Left ventricle myocardium inferior (tissue), 1 donor: ENCODE data around the gene EXOC4. TPM values are rescaled to one million over a fixed set of nuclear protein-coding genes. Genes with fewer than 3 reads are reported as not detected.

ENCODE experiments used
- DNase-seq: peaks from one replicate; pipeline ENCODE4 v3.0.0-alpha.2; 2020
- H3K27ac ChIP-seq: fragments of 200-600 bp; replicated peaks from 2 replicates; pipeline ENCODE4 v1.8.0; 2021
- H3K27me3 ChIP-seq: fragments of 200-600 bp; 2 replicates; pipeline ENCODE4 v1.8.0; 2021; ENCODE audit warnings: low read depth
- H3K36me3 ChIP-seq: fragments of 200-600 bp; 2 replicates; pipeline ENCODE4 v1.8.0; 2021
- H3K4me1 ChIP-seq: fragments of 200-600 bp; 2 replicates; pipeline ENCODE4 v1.8.0; 2021
- H3K4me3 ChIP-seq: fragments of 200-600 bp; 2 replicates; pipeline ENCODE4 v1.8.0; 2021; ENCODE audit warnings: mild to moderate bottlenecking, moderate library complexity
- H3K9me3 ChIP-seq: fragments of 200-600 bp; replicated peaks from 2 replicates; pipeline ENCODE4 v1.8.0; 2021
- intact Hi-C: fragments of 100-400 bp; cut with micrococcal nuclease; formaldehyde crosslinking; loops from one replicate; pipeline ENCODE4 v1.11.0; 2022
- total RNA-seq: library from RNA; stranded (reverse); fragmentation: NEBNext Ultra II Directional; extraction: Animal tissue kit (Norgen Biotek cat#: 25700); gene quantifications from one replicate; pipeline ENCODE4 v1.2.1, GENCODE V29; 2021
- TF ChIP-seq, protein P1 (sequence below): fragments of 200-600 bp; IDR thresholded peaks from 2 replicates; pipeline ENCODE4 v1.8.0; 2021; ENCODE audit warnings: antibody characterized with exemption, mild to moderate bottlenecking, borderline replicate concordance
- donor health status: DM: no; HTN: yes; CAD: no; lungs with severe emphysema.

The EXOC4 gene
- total RNA-seq, 1 donor from 2014 or later: 33.8 TPM

- H3K4me1 ChIP-seq: peaks cover 7% of the 10 kb centered on the region
- H3K36me3 ChIP-seq: no peaks in the 10 kb centered on the region
- no peak for DNase-seq
- intact Hi-C loops: no loop called here
- TF ChIP-seq, protein P1, sequence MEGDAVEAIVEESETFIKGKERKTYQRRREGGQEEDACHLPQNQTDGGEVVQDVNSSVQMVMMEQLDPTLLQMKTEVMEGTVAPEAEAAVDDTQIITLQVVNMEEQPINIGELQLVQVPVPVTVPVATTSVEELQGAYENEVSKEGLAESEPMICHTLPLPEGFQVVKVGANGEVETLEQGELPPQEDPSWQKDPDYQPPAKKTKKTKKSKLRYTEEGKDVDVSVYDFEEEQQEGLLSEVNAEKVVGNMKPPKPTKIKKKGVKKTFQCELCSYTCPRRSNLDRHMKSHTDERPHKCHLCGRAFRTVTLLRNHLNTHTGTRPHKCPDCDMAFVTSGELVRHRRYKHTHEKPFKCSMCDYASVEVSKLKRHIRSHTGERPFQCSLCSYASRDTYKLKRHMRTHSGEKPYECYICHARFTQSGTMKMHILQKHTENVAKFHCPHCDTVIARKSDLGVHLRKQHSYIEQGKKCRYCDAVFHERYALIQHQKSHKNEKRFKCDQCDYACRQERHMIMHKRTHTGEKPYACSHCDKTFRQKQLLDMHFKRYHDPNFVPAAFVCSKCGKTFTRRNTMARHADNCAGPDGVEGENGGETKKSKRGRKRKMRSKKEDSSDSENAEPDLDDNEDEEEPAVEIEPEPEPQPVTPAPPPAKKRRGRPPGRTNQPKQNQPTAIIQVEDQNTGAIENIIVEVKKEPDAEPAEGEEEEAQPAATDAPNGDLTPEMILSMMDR: no peak
- H3K4me3 ChIP-seq: no peak overlapping the region
- H3K27me3 ChIP-seq: no peaks in the 10 kb centered on the region
- H3K27ac ChIP-seq: no peak overlapping the region
- no peaks in the 10 kb centered on the region for H3K9me3 ChIP-seq
Measured at GRCh38 chr7:133751079-133751478, 498.2 kb downstream of the EXOC4 start.

GRCh38 chr7:133753513-133753912, 500.6 kb downstream of the EXOC4 start:
- Histone ChIP-seq H3K27ac (no peak overlapping the region), H3K36me3 (no peaks in the 10 kb centered on the region), H3K9me3 (no peaks in the 10 kb centered on the region), H3K27me3 (no peaks in the 10 kb centered on the region), H3K4me3 (no peak overlapping the region), H3K4me1 (peaks cover 7% of the 10 kb centered on the region)
- intact Hi-C loops: no loop called here
- no peak for DNase-seq
- TF ChIP-seq, protein P1: no peak

- H3K36me3 ChIP-seq: no peaks in the 10 kb centered on the region
- H3K4me3 ChIP-seq: no peak overlapping the region
- intact Hi-C loops: no loop called here
- H3K27ac ChIP-seq: no peak overlapping the region
- no peaks in the 10 kb centered on the region for H3K27me3 ChIP-seq
- no peaks in the 10 kb centered on the region for H3K4me1 ChIP-seq
- DNase-seq: no peak
- no peaks in the 10 kb centered on the region for H3K9me3 ChIP-seq
- TF ChIP-seq, protein P1: no peak
Measured at GRCh38 chr7:133754708-133755107, 501.8 kb downstream of the EXOC4 start.

DNA sequence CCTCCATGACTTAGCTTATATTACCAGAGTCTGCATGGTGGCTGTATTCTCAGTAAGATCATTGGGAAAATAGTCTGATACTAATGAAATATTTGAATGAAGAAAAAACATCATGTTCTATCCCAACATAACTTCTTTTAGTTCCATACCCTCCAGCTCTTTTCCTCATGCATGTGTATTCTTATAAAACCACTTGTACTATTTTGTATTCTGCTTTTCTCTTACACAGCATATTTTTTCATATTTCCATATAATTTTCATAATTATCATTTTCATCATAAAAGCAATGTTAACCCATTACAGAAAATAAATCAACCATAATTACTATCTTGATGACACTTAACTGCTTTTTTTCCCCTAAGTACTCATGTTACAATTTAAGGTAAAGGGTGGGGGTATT, 503.0 kb downstream of the EXOC4 start:
- no peaks in the 10 kb centered on the region for H3K27me3 ChIP-seq
- no peaks in the 10 kb centered on the region for H3K9me3 ChIP-seq
- H3K36me3 ChIP-seq: no peaks in the 10 kb centered on the region
- TF ChIP-seq, protein P1: no peak
- no peak overlapping the region for H3K4me3 ChIP-seq
- intact Hi-C loops: no loop called here
- DNase-seq: no peak
- H3K4me1 ChIP-seq: no peaks in the 10 kb centered on the region
- H3K27ac ChIP-seq: no peak overlapping the region

GRCh38 chr7:133761443-133761842, 508.6 kb downstream of the EXOC4 start:
- DNase-seq: no peak
- Histone ChIP-seq H3K9me3 (no peaks in the 10 kb centered on the region), H3K36me3 (no peaks in the 10 kb centered on the region), H3K4me3 (no peak overlapping the region), H3K27ac (no peak overlapping the region), H3K4me1 (no peaks in the 10 kb centered on the region), H3K27me3 (no peaks in the 10 kb centered on the region)
- TF ChIP-seq, protein P1: no peak
- intact Hi-C loops: no loop called here
